CD14-positive monocyte (primary cell): ENCODE data around the gene CTCF. TPM values are rescaled to one million over a fixed set of nuclear protein-coding genes. Genes with fewer than 3 reads are reported as not detected.

Experiments
- DNase-seq, 3 donors: peaks; one replicate each; pipeline ENCODE4 v3.0.0-alpha.2; 2011 to 2022
- H2AFZ ChIP-seq: 2 replicates; pipeline ENCODE4 v1.6.0; 2012; ENCODE audit warnings: mild to moderate bottlenecking, low read depth, low read length, inconsistent platforms; ENCODE audit not compliant: insufficient read depth, poor library complexity, severe bottlenecking
- H3K27ac ChIP-seq, 2 donors: 1 replicate in 1 of 2; 2 replicates in 1 of 2; pipeline ENCODE4 v1.5.1; 2012 to 2013; ENCODE audit warnings: low read length in 2 of 2, control low read depth in 1 of 2, inconsistent platforms in 1 of 2, low read depth in 1 of 2, mild to moderate bottlenecking in 1 of 2
- H3K27me3 ChIP-seq, 2 donors: one replicate each; pipeline versions ENCODE4 v1.6.0 to v1.6.1; 2011 to 2013; ENCODE audit warnings: low read length in 2 of 2; ENCODE audit not compliant: control insufficient read depth in 2 of 2, insufficient read depth in 2 of 2
- H3K36me3 ChIP-seq, 2 donors: replicated peaks in 1 of 2; 1 replicate in 1 of 2; 2 replicates in 1 of 2; pipeline versions ENCODE4 v1.5.1 to v1.6.1; 2012 to 2013; ENCODE audit warnings: low read length in 2 of 2, control low read depth in 1 of 2, inconsistent platforms in 1 of 2, mild to moderate bottlenecking in 1 of 2; ENCODE audit not compliant: insufficient read depth in 2 of 2, control insufficient read depth in 1 of 2
- H3K4me1 ChIP-seq, 2 donors: 1 replicate in 1 of 2; 2 replicates in 1 of 2; pipeline versions ENCODE4 v1.5.1 to v1.6.1; 2012 to 2013; ENCODE audit warnings: low read length in 2 of 2, control low read depth in 1 of 2, inconsistent platforms in 1 of 2, mild to moderate bottlenecking in 1 of 2, moderate library complexity in 1 of 2; ENCODE audit not compliant: insufficient read depth in 2 of 2, control insufficient read depth in 1 of 2
- H3K4me2 ChIP-seq: replicated peaks from 2 replicates; pipeline ENCODE3; 2012; ENCODE audit warnings: low read length, moderate library complexity, mild to moderate bottlenecking; ENCODE audit not compliant: poor library complexity, severe bottlenecking; ENCODE audit errors: extremely low read depth
- H3K4me3 ChIP-seq, 3 experiments: fragments of 200-600 bp in 1 of 3; sonication (generic) in 1 of 3; replicated peaks in 1 of 3; 1 replicate in 2 of 3; 2 replicates in 1 of 3; pipeline ENCODE4 v1.5.1; 2011 to 2013; ENCODE audit warnings: low read length in 3 of 3, mild to moderate bottlenecking in 3 of 3, control low read depth in 2 of 3, low read depth in 2 of 3, inconsistent platforms in 1 of 3, moderate library complexity in 1 of 3
- H3K79me2 ChIP-seq: 2 replicates; pipeline ENCODE4 v1.6.0; 2012; ENCODE audit warnings: mild to moderate bottlenecking, control low read depth, inconsistent platforms, low read length, moderate library complexity; ENCODE audit not compliant: insufficient read depth
- H3K9ac ChIP-seq: 2 replicates; pipeline ENCODE4 v1.6.0; 2017; ENCODE audit warnings: low read length, mild to moderate bottlenecking; ENCODE audit not compliant: insufficient read depth, poor library complexity, severe bottlenecking
- H3K9me3 ChIP-seq, 2 donors: replicated peaks in 1 of 2; 1 replicate in 1 of 2; 2 replicates in 1 of 2; pipeline versions ENCODE4 v1.5.1 to v1.6.1; 2012 to 2013; ENCODE audit warnings: low read length in 2 of 2, control low read depth in 1 of 2; ENCODE audit not compliant: control insufficient read depth in 1 of 2, insufficient read depth in 1 of 2
- H4K20me1 ChIP-seq: 2 replicates; pipeline ENCODE4 v1.6.0; 2012; ENCODE audit warnings: mild to moderate bottlenecking, low read length, control low read depth, moderate library complexity; ENCODE audit not compliant: insufficient read depth
- H3K27ac Mint-ChIP-seq, 7 donors: one replicate each; pipeline ENCODE4 v1.8.0; 2020; ENCODE audit warnings: mild to moderate bottlenecking in 7 of 7, mixed read lengths in 7 of 7, moderate library complexity in 6 of 7, inconsistent platforms in 2 of 7
- H3K27me3 Mint-ChIP-seq, 3 donors: one replicate each; pipeline ENCODE4 v1.8.0; 2021 to 2022; ENCODE audit warnings: low read depth in 3 of 3, mild to moderate bottlenecking in 3 of 3, mixed read lengths in 3 of 3, moderate library complexity in 3 of 3, inconsistent platforms in 1 of 3
- H3K36me3 Mint-ChIP-seq, 2 donors: one replicate each; pipeline ENCODE4 v1.8.0; 2020; ENCODE audit warnings: mixed read lengths in 2 of 2, inconsistent platforms in 1 of 2, mild to moderate bottlenecking in 1 of 2
- H3K4me1 Mint-ChIP-seq: one replicate; pipeline ENCODE4 v1.8.0; 2020; ENCODE audit warnings: mild to moderate bottlenecking, mixed read lengths
- H3K4me3 Mint-ChIP-seq, 2 donors: one replicate each; pipeline ENCODE4 v1.8.0; 2020; ENCODE audit warnings: mild to moderate bottlenecking in 2 of 2, mixed read lengths in 2 of 2, moderate library complexity in 1 of 2
- H3K9me3 Mint-ChIP-seq, 7 donors: one replicate each; pipeline ENCODE4 v1.8.0; 2020 to 2022; ENCODE audit warnings: mixed read lengths in 7 of 7, mild to moderate bottlenecking in 6 of 7, moderate library complexity in 6 of 7, inconsistent platforms in 2 of 7
- WGBS: methylation state at CpG from one replicate; pipeline ENCODE4 v1.1.5; 2013; ENCODE audit warnings: missing lambda C conversion rate; ENCODE audit not compliant: insufficient coverage; 5-methylcytosine and 5-hydroxymethylcytosine counted together
- intact Hi-C, 2 donors: fragments of 100-400 bp; cut with micrococcal nuclease; formaldehyde crosslinking; loops; one replicate each; pipeline versions ENCODE4 v1.15.0 to v1.15.1; 2023
- polyA plus RNA-seq, 3 donors: library from polyadenylated mRNA; depleted of rRNA in 1 of 3; unstranded in 2 of 3; stranded (reverse) in 1 of 3; fragments of 300-500 nt in 2 of 3; fragments of >200 nt in 1 of 3; fragmentation: Illumina TruSeq in 2 of 3; gene quantifications; 1 replicate in 2 of 3; 2 replicates in 1 of 3; pipeline ENCODE4 v1.2.3, GENCODE V29; 2012 to 2021
- TF ChIP-seq, protein P1 (sequence below): fragments of 200-600 bp; IDR thresholded peaks from one replicate; pipeline ENCODE4 v1.8.0; 2022; ENCODE audit warnings: antibody characterized with exemption, mild to moderate bottlenecking

CTCF gene
- polyA plus RNA-seq, 3 donors, result 8.4 to 29.9 (median 17.7) TPM

DNA sequence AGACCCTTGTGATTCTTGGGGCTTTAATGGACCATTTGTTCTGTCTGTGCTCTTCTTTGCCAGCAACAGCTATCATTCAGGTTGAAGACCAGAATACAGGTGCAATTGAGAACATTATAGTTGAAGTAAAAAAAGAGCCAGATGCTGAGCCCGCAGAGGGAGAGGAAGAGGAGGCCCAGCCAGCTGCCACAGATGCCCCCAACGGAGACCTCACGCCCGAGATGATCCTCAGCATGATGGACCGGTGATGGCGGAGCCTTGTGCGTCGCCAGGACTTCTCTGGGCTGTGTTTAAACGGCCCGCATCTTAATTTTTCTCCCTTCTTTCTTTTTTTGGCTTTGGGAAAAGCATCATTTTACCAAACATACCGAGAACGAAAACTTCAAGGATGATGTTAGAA is 75.3 kb downstream of the CTCF start:
- Mint-ChIP-seq H3K9me3 (no peaks in the 10 kb centered on the region), H3K4me1 (no peaks in the 10 kb centered on the region), H3K36me3 (peaks cover 56 to 78% of the 10 kb centered on the region in 2 donors), H3K27ac (no peak overlapping the region), H3K27me3 (peaks cover 0 to 2% (median 2%) of the 10 kb centered on the region in 3 donors), H3K4me3 (no peak overlapping the region)
- Histone ChIP-seq H3K36me3 (peaks cover 56 to 75% of the 10 kb centered on the region in 2 donors), H2AFZ (no peak overlapping the region), H3K9ac (no peak overlapping the region), H4K20me1 (no peaks in the 10 kb centered on the region), H3K4me3 (no peak overlapping the region), H3K27ac (no peak overlapping the region), H3K79me2 (no peaks in the 10 kb centered on the region), H3K4me2 (no peak overlapping the region), H3K9me3 (no peaks in the 10 kb centered on the region), H3K4me1 (no peaks in the 10 kb centered on the region), H3K27me3 (no peaks in the 10 kb centered on the region)
- no peak for DNase-seq
- no CpG with 5 or more reads among the region's 12 CpGs for WGBS
- TF ChIP-seq, protein P1, sequence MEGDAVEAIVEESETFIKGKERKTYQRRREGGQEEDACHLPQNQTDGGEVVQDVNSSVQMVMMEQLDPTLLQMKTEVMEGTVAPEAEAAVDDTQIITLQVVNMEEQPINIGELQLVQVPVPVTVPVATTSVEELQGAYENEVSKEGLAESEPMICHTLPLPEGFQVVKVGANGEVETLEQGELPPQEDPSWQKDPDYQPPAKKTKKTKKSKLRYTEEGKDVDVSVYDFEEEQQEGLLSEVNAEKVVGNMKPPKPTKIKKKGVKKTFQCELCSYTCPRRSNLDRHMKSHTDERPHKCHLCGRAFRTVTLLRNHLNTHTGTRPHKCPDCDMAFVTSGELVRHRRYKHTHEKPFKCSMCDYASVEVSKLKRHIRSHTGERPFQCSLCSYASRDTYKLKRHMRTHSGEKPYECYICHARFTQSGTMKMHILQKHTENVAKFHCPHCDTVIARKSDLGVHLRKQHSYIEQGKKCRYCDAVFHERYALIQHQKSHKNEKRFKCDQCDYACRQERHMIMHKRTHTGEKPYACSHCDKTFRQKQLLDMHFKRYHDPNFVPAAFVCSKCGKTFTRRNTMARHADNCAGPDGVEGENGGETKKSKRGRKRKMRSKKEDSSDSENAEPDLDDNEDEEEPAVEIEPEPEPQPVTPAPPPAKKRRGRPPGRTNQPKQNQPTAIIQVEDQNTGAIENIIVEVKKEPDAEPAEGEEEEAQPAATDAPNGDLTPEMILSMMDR, result no peak
- intact Hi-C loops, result no loop called here

DNA sequence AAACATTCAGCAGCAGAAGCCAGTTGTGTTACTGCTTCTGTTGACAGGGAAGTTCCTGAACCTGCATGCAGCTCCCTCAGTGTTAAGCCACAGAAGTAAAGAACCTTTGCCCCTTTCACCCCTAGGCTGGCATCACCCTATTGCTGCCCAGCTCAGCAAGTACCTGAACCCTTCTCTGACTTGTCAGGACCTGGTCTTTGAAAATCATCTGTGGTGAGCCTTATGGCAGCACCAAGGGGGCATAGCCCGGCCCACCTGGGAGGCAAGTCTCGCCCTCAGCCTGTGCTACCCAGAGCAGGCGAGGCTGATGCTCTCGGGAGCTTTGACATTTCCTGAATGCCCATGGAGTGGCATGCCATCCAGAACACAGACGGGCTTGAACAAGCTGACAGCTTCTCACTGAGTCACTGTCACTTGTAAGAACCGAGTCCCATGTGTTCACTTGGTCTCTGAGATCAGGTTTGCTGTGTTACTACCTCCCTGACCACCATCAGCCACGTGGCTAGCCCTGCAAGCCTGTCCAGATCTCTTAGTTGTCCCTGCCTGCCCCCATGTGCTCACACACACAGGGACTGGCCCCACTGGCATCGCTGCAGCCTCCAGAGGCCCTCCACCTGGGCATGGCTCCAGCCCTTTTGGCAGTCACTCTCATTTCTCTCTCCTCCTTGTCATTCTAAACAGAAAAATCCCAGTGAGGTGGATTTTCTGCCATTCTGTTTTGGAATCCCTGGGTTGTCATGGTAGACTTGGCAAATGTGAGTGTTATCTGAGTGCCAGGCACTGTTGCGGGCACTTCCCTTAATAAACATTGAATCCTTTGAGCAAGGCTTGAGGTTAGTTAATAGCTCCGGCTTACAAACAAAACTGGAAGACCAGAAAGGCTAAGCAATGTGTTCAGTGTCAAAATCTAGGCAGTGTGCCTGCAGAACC is 79.7 kb downstream of the CTCF start:
- Histone ChIP-seq H3K4me1 (peaks cover 5 to 10% of the 10 kb centered on the region in 2 donors), H3K79me2 (no peaks in the 10 kb centered on the region), H3K36me3 (peaks cover 22 to 33% of the 10 kb centered on the region in 2 donors), H3K9me3 (no peaks in the 10 kb centered on the region), H2AFZ (no peak overlapping the region), H3K27me3 (peaks cover 2 to 19% of the 10 kb centered on the region in 2 donors), H3K4me2 (no peak overlapping the region), H3K9ac (no peak overlapping the region), H3K27ac (no peak overlapping the region), H3K4me3 (no peak overlapping the region), H4K20me1 (no peaks in the 10 kb centered on the region)
- WGBS, result 80% methylated on average over 9 of the region's 10 CpGs
- intact Hi-C loops, result loop anchor here in 1 of 2 donors (5.0 kb wide), 1 partner anchor 95 kb away; no protein-coding TSS in a partner anchor
- Mint-ChIP-seq H3K36me3 (peaks cover 25 to 34% of the 10 kb centered on the region in 2 donors), H3K27ac (peak overlapping the region in 2 of 7 donors; percentile 25 to 58), H3K4me1 (peaks cover 5% of the 10 kb centered on the region), H3K27me3 (peaks cover 9 to 22% (median 20%) of the 10 kb centered on the region in 3 donors), H3K9me3 (peaks cover 0 to 2% (median 0%) of the 10 kb centered on the region in 7 donors), H3K4me3 (no peak overlapping the region)
- TF ChIP-seq, protein P1, result no peak
- no peak for DNase-seq
